ENCODE data around the gene SLC22A23. TPM values are rescaled to one million over a fixed set of nuclear protein-coding genes. Genes with fewer than 3 reads are reported as not detected.

The SLC22A23 gene
- total RNA-seq, 4 donors from 2014 or later: 7.1 to 9.6 (median 8.2) TPM

GRCh38 chr6:3407840-3408239 is 49.0 kb downstream of the SLC22A23 start:
- TF ChIP-seq POLR2A (IDR thresholded peaks at IDR 0.05) (no peak), EP300 (IDR thresholded peaks at IDR 0.05) (no peak)
- TF ChIP-seq, protein P1, sequence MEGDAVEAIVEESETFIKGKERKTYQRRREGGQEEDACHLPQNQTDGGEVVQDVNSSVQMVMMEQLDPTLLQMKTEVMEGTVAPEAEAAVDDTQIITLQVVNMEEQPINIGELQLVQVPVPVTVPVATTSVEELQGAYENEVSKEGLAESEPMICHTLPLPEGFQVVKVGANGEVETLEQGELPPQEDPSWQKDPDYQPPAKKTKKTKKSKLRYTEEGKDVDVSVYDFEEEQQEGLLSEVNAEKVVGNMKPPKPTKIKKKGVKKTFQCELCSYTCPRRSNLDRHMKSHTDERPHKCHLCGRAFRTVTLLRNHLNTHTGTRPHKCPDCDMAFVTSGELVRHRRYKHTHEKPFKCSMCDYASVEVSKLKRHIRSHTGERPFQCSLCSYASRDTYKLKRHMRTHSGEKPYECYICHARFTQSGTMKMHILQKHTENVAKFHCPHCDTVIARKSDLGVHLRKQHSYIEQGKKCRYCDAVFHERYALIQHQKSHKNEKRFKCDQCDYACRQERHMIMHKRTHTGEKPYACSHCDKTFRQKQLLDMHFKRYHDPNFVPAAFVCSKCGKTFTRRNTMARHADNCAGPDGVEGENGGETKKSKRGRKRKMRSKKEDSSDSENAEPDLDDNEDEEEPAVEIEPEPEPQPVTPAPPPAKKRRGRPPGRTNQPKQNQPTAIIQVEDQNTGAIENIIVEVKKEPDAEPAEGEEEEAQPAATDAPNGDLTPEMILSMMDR (IDR thresholded peaks at IDR 0.05): no peak
- Histone ChIP-seq H3K27me3 (no peaks in the 10 kb centered on the region), H3K9me3 (peaks cover 0 to 5% (median 0%) of the 10 kb centered on the region in 4 donors), H3K4me3 (no peak overlapping the region), H3K27ac (no peak overlapping the region), H3K36me3 (peaks cover 0 to 7% (median 0%) of the 10 kb centered on the region in 3 donors), H3K4me1 (peaks cover 0 to 27% (median 5%) of the 10 kb centered on the region in 4 donors)
- DNase-seq (ENCODE audit: low spot score in 2 of 2): no peak

DNA sequence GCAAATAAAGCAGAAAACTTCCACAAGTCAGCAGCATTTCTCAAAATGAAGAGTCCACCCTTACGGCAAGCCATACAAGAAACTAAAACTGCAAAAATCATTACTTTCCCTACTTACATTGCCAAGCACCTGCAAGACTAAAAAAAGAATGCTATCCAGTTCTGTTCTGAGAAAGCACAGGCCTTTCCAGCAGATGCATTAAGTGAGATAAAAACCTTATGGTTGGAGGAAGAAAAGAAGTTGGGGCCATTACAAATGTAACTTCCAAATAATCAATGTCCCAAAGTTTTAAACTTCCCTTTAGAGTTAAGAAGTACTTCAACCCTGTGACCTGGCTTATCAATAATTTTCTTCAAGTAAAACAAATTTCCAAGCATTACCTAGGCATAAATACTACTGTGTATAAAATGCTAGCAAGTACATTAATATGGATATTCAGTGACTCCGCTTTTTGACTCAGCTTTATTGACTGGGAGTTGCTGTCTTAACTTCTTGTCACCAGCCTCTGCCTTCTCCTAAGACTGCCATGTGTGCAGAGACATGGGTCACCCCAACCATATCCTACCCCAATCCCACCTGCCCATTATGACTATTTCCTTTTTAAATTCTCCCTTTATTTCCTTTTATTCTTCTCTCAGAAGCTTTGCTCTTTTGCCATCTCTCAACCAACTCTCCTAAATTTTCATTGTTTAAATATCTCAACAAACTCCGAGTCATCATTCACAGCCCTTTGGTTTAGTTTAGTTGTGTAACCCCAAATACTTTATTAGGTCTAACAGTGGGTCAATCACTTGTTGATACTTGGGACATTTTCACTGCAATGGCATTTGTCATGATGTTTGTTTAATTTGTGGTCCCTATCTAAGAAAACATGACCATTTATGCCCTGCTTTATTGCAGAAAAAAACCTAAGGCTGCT is 49.7 kb downstream of the SLC22A23 start:
- no peak overlapping the region for H3K27ac ChIP-seq
- no peak for TF ChIP-seq EP300 (IDR thresholded peaks at IDR 0.05)

DNA sequence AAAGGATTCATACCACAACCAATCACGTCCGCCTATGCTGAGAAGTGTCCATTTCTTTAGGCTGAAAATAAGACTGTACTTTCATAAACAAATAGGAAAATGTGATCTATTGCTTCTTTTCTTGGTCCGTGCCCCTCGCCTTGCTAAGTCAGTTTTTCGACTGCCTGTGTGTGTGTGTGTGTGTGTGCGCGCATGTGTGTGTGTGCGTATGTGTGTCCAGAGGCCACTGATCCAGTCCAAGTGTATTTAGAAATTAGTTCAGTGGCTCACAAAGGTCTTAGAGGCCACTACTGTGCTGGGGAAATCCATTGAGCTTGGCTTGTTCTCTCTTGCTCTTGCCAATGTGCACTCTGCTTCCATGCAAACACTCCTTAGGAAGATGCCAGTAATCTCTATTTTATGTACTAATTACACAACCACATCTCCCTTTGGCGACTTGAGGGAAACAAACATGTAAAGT is 50.5 kb downstream of the SLC22A23 start:
- Histone ChIP-seq H3K4me3 (no peak overlapping the region), H3K4me1 (peaks cover 0 to 30% (median 5%) of the 10 kb centered on the region in 4 donors), H3K36me3 (no peaks in the 10 kb centered on the region), H3K27ac (peak overlapping the region in 2 of 4 donors; percentile 41 to 50), H3K27me3 (no peaks in the 10 kb centered on the region), H3K9me3 (no peaks in the 10 kb centered on the region)
- WGBS, 2 donors: 54 to 81% methylated on average over 9 of the region's 9 CpGs
- no peak for DNase-seq (ENCODE audit: low spot score in 2 of 2)
- TF ChIP-seq EP300 (IDR thresholded peaks at IDR 0.05): peak in 1 of 2 donors; percentile 34
- TF ChIP-seq, protein P1 (IDR thresholded peaks at IDR 0.05): no peak

More for the DNA sequence above, 49.7 kb downstream of the SLC22A23 start:
- 87 to 89% methylated on average over 3 of the region's 3 CpGs for WGBS, 2 donors
- peaks cover 0 to 30% (median 5%) of the 10 kb centered on the region in 4 donors for H3K4me1 ChIP-seq
- no peaks in the 10 kb centered on the region for H3K36me3 ChIP-seq
- no peaks in the 10 kb centered on the region for H3K9me3 ChIP-seq
- no peak for DNase-seq (ENCODE audit: low spot score in 2 of 2)
- H3K27me3 ChIP-seq: no peaks in the 10 kb centered on the region
- H3K4me3 ChIP-seq: no peak overlapping the region

- DNase-seq (ENCODE audit: low spot score in 2 of 2): peak in 1 of 2 donors; percentile 41
- Histone ChIP-seq H3K4me1 (peaks cover 0 to 28% (median 4%) of the 10 kb centered on the region in 4 donors), H3K27me3 (no peaks in the 10 kb centered on the region), H3K4me3 (no peak overlapping the region), H3K27ac (peak overlapping the region in 2 of 4 donors; percentile 41 to 50), H3K9me3 (no peaks in the 10 kb centered on the region), H3K36me3 (no peaks in the 10 kb centered on the region)
- TF ChIP-seq EP300 (IDR thresholded peaks at IDR 0.05): peak in 1 of 2 donors; percentile 82
- no peak for TF ChIP-seq POLR2A (IDR thresholded peaks at IDR 0.05)
These were observed 51.2 kb downstream of the SLC22A23 start for GRCh38 chr6:3405679-3406078.

GRCh38 chr6:3405182-3405518 is 51.7 kb downstream of the SLC22A23 start:
- 94 to 95% methylated on average over 11 of the region's 11 CpGs for WGBS, 2 donors
- peaks cover 0 to 27% (median 3%) of the 10 kb centered on the region in 4 donors for H3K4me1 ChIP-seq

More at GRCh38 chr6:3405182-3405518, 51.7 kb downstream of the SLC22A23 start:
- no peaks in the 10 kb centered on the region for H3K9me3 ChIP-seq
- no peaks in the 10 kb centered on the region for H3K36me3 ChIP-seq
- no peak for DNase-seq (ENCODE audit: low spot score in 2 of 2)
- no peak for TF ChIP-seq POLR2A (IDR thresholded peaks at IDR 0.05)
- no peak for TF ChIP-seq EP300 (IDR thresholded peaks at IDR 0.05)
- TF ChIP-seq, protein P1 (IDR thresholded peaks at IDR 0.05): no peak
- peak overlapping the region in 2 of 4 donors; percentile 28 to 30 for H3K27ac ChIP-seq
- H3K4me3 ChIP-seq: no peak overlapping the region
- H3K27me3 ChIP-seq: no peaks in the 10 kb centered on the region
